ENCODE data around the gene CCDC171. TPM values are rescaled to one million over a fixed set of nuclear protein-coding genes. Genes with fewer than 3 reads are reported as not detected.
"Not testable (repeated sequence)": the region's sequence is repeated elsewhere in the genome, so short reads cannot be mapped to it uniquely, and the experiment has no call there.

Gene CCDC171
- total RNA-seq, 4 donors from 2014 or later: 3.2 to 12.4 (median 7.3) TPM

GRCh38 chr9:15524845-15525455 lies 27.9 kb upstream of the CCDC171 start:
- Histone ChIP-seq H3K9me3 (no peaks in the 10 kb centered on the region), H3K27ac (no peak overlapping the region), H3K4me1 (no peaks in the 10 kb centered on the region), H3K4me3 (no peak overlapping the region), H3K36me3 (no peaks in the 10 kb centered on the region), H3K27me3 (no peaks in the 10 kb centered on the region)
- TF ChIP-seq EP300 (IDR thresholded peaks at IDR 0.05) (no peak), POLR2A (IDR thresholded peaks at IDR 0.05) (no peak), POLR2AphosphoS5 (IDR thresholded peaks at IDR 0.05) (no peak)
- TF ChIP-seq, protein P1, sequence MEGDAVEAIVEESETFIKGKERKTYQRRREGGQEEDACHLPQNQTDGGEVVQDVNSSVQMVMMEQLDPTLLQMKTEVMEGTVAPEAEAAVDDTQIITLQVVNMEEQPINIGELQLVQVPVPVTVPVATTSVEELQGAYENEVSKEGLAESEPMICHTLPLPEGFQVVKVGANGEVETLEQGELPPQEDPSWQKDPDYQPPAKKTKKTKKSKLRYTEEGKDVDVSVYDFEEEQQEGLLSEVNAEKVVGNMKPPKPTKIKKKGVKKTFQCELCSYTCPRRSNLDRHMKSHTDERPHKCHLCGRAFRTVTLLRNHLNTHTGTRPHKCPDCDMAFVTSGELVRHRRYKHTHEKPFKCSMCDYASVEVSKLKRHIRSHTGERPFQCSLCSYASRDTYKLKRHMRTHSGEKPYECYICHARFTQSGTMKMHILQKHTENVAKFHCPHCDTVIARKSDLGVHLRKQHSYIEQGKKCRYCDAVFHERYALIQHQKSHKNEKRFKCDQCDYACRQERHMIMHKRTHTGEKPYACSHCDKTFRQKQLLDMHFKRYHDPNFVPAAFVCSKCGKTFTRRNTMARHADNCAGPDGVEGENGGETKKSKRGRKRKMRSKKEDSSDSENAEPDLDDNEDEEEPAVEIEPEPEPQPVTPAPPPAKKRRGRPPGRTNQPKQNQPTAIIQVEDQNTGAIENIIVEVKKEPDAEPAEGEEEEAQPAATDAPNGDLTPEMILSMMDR (IDR thresholded peaks at IDR 0.05): no peak
- DNase-seq (ENCODE audit: low spot score in 2 of 2): no peak
- WGBS: 76% methylated on average over 8 of the region's 8 CpGs

GRCh38 chr9:15525958-15526357 lies 26.9 kb upstream of the CCDC171 start:
- 76% methylated on average over 2 of the region's 2 CpGs for WGBS
- Histone ChIP-seq H3K9me3 (no peaks in the 10 kb centered on the region), H3K4me3 (no peak overlapping the region), H3K4me1 (no peaks in the 10 kb centered on the region), H3K27me3 (no peaks in the 10 kb centered on the region), H3K36me3 (no peaks in the 10 kb centered on the region), H3K27ac (no peak overlapping the region)
- TF ChIP-seq, protein P1 (IDR thresholded peaks at IDR 0.05): no peak
- TF ChIP-seq POLR2AphosphoS5 (IDR thresholded peaks at IDR 0.05): no peak
- DNase-seq (ENCODE audit: low spot score in 2 of 2): no peak

DNA sequence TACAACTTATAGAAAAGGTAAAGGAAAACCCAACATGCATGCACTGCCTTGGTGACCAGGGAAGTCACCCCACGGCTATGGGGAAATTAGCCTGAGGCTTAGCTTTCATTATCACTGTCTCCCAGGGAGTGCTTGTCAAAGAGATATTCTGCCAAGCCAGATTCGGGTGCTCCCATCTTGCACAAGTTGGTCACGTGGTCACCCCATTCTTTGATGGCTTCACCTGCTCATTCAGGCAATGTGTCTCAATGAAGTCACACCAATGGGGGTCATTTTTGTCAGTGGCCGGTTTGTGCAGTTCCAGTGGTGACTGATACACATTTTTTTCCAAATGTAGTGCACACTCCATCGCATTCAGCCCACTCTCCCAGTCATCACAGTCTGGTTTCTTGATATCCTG lies 25.8 kb upstream of the CCDC171 start:
- H3K27ac ChIP-seq; DNase-seq (ENCODE audit: low spot score in 2 of 2); H3K36me3 ChIP-seq; H3K27me3 ChIP-seq; H3K9me3 ChIP-seq; H3K4me3 ChIP-seq; H3K4me1 ChIP-seq: not testable (repeated sequence)
- WGBS: 91% methylated on average over 5 of the region's 5 CpGs

- no peaks in the 10 kb centered on the region for H3K36me3 ChIP-seq
- WGBS: 65% methylated on average over 4 of the region's 4 CpGs
- no peak for DNase-seq (ENCODE audit: low spot score in 2 of 2)
- TF ChIP-seq POLR2A (IDR thresholded peaks at IDR 0.05): no peak
- no peak overlapping the region for H3K4me3 ChIP-seq
- no peaks in the 10 kb centered on the region for H3K4me1 ChIP-seq
- H3K9me3 ChIP-seq: no peaks in the 10 kb centered on the region
- H3K27me3 ChIP-seq: no peaks in the 10 kb centered on the region
- no peak overlapping the region for H3K27ac ChIP-seq
Measured at GRCh38 chr9:15529566-15530324, 23.1 kb upstream of the CCDC171 start.

DNA sequence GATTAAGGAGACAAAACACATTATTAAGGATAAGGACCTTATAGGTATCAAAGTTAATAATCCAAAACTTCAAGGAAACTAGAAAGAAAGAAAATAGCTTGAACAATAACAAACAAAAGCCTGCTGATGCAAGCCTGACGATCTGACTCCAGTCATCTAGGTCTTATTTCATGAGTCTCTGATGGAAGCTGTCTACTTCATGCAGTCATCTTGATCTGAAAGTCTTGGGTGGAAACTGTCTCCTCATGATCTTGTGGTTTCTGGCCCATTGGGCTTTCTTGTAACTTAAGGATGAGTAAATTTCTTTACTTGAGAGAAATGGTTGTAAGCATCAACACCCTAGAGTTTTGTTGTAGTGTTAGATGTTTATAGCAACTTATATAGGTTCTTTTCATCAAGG lies 21.5 kb upstream of the CCDC171 start:
- no peaks in the 10 kb centered on the region for H3K36me3 ChIP-seq
- H3K9me3 ChIP-seq: no peaks in the 10 kb centered on the region
- no peak overlapping the region for H3K4me3 ChIP-seq
- H3K4me1 ChIP-seq: no peaks in the 10 kb centered on the region
- WGBS: 63% methylated on average over 1 of the region's 1 CpG
- TF ChIP-seq EP300 (IDR thresholded peaks at IDR 0.05) (no peak), POLR2AphosphoS5 (IDR thresholded peaks at IDR 0.05) (no peak), POLR2A (IDR thresholded peaks at IDR 0.05) (no peak)
- TF ChIP-seq, protein P1 (IDR thresholded peaks at IDR 0.05): no peak
- no peaks in the 10 kb centered on the region for H3K27me3 ChIP-seq
- DNase-seq (ENCODE audit: low spot score in 2 of 2): no peak
- H3K27ac ChIP-seq: no peak overlapping the region

DNA sequence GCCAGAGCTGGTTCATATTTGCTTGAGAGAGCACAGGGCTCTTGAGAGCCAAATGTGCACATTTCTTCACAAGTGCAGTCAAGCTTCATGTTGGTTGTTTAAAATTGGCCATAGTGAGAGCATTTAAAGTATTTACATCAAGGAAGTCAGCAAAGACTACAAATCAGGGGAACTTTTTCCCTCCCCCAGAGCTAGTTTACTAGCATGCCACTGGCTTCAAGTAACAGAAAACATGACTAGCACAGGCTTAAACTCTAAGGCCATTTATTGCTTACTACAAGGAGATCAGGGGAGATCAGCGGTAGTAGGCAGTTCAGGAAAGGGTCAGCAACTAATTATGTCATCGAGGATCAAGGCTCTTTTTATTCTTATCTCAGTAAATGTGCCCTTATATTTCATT lies 11.0 kb upstream of the CCDC171 start:
- H3K27me3 ChIP-seq: no peaks in the 10 kb centered on the region
- no peak for TF ChIP-seq POLR2AphosphoS5 (IDR thresholded peaks at IDR 0.05)
- no peak for TF ChIP-seq POLR2A (IDR thresholded peaks at IDR 0.05)
- TF ChIP-seq EP300 (IDR thresholded peaks at IDR 0.05): no peak
- TF ChIP-seq, protein P1 (IDR thresholded peaks at IDR 0.05): no peak
- 34% methylated on average over 2 of the region's 2 CpGs for WGBS
- no peak for DNase-seq (ENCODE audit: low spot score in 2 of 2)
- no peak overlapping the region for H3K4me3 ChIP-seq
- no peaks in the 10 kb centered on the region for H3K36me3 ChIP-seq
- H3K9me3 ChIP-seq: no peaks in the 10 kb centered on the region
- H3K27ac ChIP-seq: no peak overlapping the region
- H3K4me1 ChIP-seq: no peaks in the 10 kb centered on the region

All from suprapubic skin (tissue), 4 donors.